PC-9 (cell line): ENCODE measurements around the gene MARS2.

Source experiments
- EZH2 ChIP-seq: fragments of 200-600 bp; sonication (generic); IDR thresholded peaks from 2 replicates; pipeline ENCODE4 v1.8.0; 2017; ENCODE audit warnings: antibody characterized with exemption, low read depth
- TF ChIP-seq, protein P1 (sequence below): fragments of 200-600 bp; sonication (generic); conservative IDR thresholded peaks from 2 replicates; pipeline ENCODE4 v1.6.1; 2017; ENCODE audit warnings: mixed run types, antibody characterized with exemption, mild to moderate bottlenecking, moderate library complexity

DNA sequence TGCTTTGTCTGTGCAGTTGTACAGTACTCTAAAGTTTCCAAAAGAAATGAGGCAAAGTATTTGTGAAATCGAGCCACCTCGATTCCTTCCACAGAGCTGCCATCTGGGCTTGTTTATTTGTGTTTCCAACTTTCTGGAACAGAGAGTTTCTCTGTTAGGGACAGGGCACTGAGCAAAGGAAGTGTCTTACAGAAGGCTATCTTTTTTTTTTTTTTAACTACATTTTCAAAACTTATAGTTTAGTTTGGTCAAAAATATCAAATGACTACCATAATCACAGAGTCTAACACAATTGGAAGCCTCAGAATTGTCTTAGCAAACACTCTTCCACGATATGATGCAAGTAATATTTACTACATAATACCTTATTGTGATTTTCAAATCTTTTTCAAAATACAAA is 30.6 kb upstream of the MARS2 start:
- TF ChIP-seq, protein P1, sequence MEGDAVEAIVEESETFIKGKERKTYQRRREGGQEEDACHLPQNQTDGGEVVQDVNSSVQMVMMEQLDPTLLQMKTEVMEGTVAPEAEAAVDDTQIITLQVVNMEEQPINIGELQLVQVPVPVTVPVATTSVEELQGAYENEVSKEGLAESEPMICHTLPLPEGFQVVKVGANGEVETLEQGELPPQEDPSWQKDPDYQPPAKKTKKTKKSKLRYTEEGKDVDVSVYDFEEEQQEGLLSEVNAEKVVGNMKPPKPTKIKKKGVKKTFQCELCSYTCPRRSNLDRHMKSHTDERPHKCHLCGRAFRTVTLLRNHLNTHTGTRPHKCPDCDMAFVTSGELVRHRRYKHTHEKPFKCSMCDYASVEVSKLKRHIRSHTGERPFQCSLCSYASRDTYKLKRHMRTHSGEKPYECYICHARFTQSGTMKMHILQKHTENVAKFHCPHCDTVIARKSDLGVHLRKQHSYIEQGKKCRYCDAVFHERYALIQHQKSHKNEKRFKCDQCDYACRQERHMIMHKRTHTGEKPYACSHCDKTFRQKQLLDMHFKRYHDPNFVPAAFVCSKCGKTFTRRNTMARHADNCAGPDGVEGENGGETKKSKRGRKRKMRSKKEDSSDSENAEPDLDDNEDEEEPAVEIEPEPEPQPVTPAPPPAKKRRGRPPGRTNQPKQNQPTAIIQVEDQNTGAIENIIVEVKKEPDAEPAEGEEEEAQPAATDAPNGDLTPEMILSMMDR: no peak
- no peak for TF ChIP-seq EZH2
